Gastroesophageal sphincter (tissue), 3 donors: ENCODE results near the gene ADAMTS12.

ENCODE experiments used
- EP300 ChIP-seq: sonication (generic); formaldehyde crosslinking; IDR thresholded peaks from one replicate; pipeline ENCODE4 v1.6.1; 2017; ENCODE audit warnings: antibody characterized with exemption, mild to moderate bottlenecking
- POLR2A ChIP-seq, 2 donors: fragments of 450-650 bp; IDR thresholded peaks; one replicate each; pipeline ENCODE4 v1.6.1; 2017; ENCODE audit warnings: antibody characterized with exemption in 2 of 2, mild to moderate bottlenecking in 2 of 2, moderate library complexity in 1 of 2
- POLR2AphosphoS5 ChIP-seq: sonication (generic); formaldehyde crosslinking; IDR thresholded peaks from one replicate; pipeline ENCODE4 v1.6.1; 2017; ENCODE audit warnings: antibody characterized with exemption
- TF ChIP-seq, protein P1 (sequence below), 4 experiments: fragments of 200-600 bp in 2 of 4; fragments of 450-650 bp in 2 of 4; sonication (generic) in 1 of 4; IDR thresholded peaks; one replicate each; pipeline ENCODE4 v1.5.1; 2017 to 2019; ENCODE audit warnings: antibody characterized with exemption in 4 of 4, mild to moderate bottlenecking in 2 of 4, moderate library complexity in 2 of 4

DNA sequence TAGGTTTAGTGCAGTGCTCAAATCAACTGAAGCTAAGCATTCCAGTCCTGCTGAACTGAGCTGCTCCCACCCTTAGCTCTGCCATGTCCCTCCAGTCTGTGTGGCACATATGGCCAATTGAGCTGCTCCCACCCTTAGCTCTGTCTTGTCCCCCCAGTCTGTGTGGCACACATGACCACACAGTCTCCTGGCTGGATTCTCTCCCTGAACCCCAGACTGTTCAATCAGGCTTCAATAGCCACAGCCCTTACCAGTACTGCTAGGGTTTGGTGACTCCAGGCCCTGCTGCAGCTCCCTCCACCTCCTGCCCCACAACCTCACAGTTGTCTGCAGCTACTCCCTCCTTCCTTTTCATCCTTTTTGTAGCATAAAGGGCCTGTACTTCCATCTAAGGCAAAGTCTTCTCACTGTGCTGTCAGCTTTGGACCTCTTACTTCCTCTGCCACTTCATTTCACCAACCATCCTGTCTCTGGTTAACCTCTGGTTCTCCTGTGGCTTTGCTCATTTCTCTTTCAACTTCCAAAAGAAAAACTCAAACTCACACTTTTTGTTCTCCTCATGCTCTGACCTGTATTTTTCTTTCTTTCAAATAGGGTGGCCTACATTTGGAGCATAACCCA is 50.8 kb downstream of the ADAMTS12 start:
- TF ChIP-seq EP300 (no peak), POLR2A (IDR thresholded peaks at IDR 0.05) (no peak), POLR2AphosphoS5 (no peak)
- TF ChIP-seq, protein P1, sequence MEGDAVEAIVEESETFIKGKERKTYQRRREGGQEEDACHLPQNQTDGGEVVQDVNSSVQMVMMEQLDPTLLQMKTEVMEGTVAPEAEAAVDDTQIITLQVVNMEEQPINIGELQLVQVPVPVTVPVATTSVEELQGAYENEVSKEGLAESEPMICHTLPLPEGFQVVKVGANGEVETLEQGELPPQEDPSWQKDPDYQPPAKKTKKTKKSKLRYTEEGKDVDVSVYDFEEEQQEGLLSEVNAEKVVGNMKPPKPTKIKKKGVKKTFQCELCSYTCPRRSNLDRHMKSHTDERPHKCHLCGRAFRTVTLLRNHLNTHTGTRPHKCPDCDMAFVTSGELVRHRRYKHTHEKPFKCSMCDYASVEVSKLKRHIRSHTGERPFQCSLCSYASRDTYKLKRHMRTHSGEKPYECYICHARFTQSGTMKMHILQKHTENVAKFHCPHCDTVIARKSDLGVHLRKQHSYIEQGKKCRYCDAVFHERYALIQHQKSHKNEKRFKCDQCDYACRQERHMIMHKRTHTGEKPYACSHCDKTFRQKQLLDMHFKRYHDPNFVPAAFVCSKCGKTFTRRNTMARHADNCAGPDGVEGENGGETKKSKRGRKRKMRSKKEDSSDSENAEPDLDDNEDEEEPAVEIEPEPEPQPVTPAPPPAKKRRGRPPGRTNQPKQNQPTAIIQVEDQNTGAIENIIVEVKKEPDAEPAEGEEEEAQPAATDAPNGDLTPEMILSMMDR (IDR thresholded peaks at IDR 0.05) = no peak
